Nephron (organoid): ENCODE results near the gene ZNF512B.

ENCODE experiments used
- H3K27ac Mint-ChIP-seq, 3 experiments: 2 replicates each; pipeline ENCODE4 v1.8.0; 2020; ENCODE audit warnings: mixed read lengths in 3 of 3, mild to moderate bottlenecking in 2 of 3, moderate library complexity in 1 of 3
- H3K27me3 Mint-ChIP-seq: 2 replicates; pipeline ENCODE4 v1.8.0; 2021; ENCODE audit warnings: low read depth, mild to moderate bottlenecking, moderate library complexity, mixed read lengths
- H3K36me3 Mint-ChIP-seq: 2 replicates; pipeline ENCODE4 v1.8.0; 2020; ENCODE audit warnings: low read depth, mixed read lengths
- H3K4me1 Mint-ChIP-seq: 2 replicates; pipeline ENCODE4 v1.8.0; 2020; ENCODE audit warnings: mixed read lengths
- H3K4me3 Mint-ChIP-seq, 3 experiments: 2 replicates each; pipeline ENCODE4 v1.8.0; 2020; ENCODE audit warnings: mild to moderate bottlenecking in 3 of 3, mixed read lengths in 3 of 3, moderate library complexity in 2 of 3
- H3K9me3 Mint-ChIP-seq: 2 replicates; pipeline ENCODE4 v1.8.0; 2020; ENCODE audit warnings: mixed read lengths
- CTCF ChIP-seq, 3 experiments: fragments of 200-600 bp; sonication (generic); IDR thresholded peaks; one replicate each; pipeline ENCODE4 v1.5.0; 2021; ENCODE audit warnings: antibody characterized with exemption in 3 of 3; ENCODE audit not compliant: unreplicated experiment in 3 of 3

The ZNF512B gene

GRCh38 chr20:63940071-63940471 lies 29.7 kb downstream of the ZNF512B start:
- Mint-ChIP-seq H3K4me1 (no peaks in the 10 kb centered on the region), H3K36me3 (peaks cover 30% of the 10 kb centered on the region), H3K9me3 (no peaks in the 10 kb centered on the region), H3K27me3 (no peaks in the 10 kb centered on the region), H3K27ac (no peak overlapping the region), H3K4me3 (no peak overlapping the region)
- TF ChIP-seq CTCF (IDR thresholded peaks at IDR 0.05; ENCODE audit: unreplicated experiment in 3 of 3): no peak

GRCh38 chr20:63939061-63939935 lies 30.4 kb downstream of the ZNF512B start:
- Mint-ChIP-seq H3K36me3 (peaks cover 37% of the 10 kb centered on the region), H3K4me1 (peaks cover 4% of the 10 kb centered on the region), H3K9me3 (no peaks in the 10 kb centered on the region), H3K4me3 (no peak overlapping the region), H3K27ac (no peak overlapping the region), H3K27me3 (no peaks in the 10 kb centered on the region)
- TF ChIP-seq CTCF (IDR thresholded peaks at IDR 0.05; ENCODE audit: unreplicated experiment in 3 of 3): no peak

- Mint-ChIP-seq H3K27me3 (no peaks in the 10 kb centered on the region), H3K4me1 (peaks cover 5% of the 10 kb centered on the region), H3K27ac (no peak overlapping the region), H3K4me3 (no peak overlapping the region), H3K9me3 (no peaks in the 10 kb centered on the region), H3K36me3 (peaks cover 36% of the 10 kb centered on the region)
- no peak for TF ChIP-seq CTCF (IDR thresholded peaks at IDR 0.05; ENCODE audit: unreplicated experiment in 3 of 3)
Observed at GRCh38 chr20:63937596-63937995, 32.1 kb downstream of the ZNF512B start.

GRCh38 chr20:63935447-63935846 lies 34.3 kb downstream of the ZNF512B start:
- no peaks in the 10 kb centered on the region for H3K9me3 Mint-ChIP-seq
- no peak for TF ChIP-seq CTCF (IDR thresholded peaks at IDR 0.05; ENCODE audit: unreplicated experiment in 3 of 3)

GRCh38 chr20:63934271-63935068 lies 35.3 kb downstream of the ZNF512B start:
- Mint-ChIP-seq H3K4me3 (no peak overlapping the region), H3K27ac (no peak overlapping the region), H3K36me3 (peaks cover 54% of the 10 kb centered on the region), H3K9me3 (no peaks in the 10 kb centered on the region), H3K4me1 (peaks cover 5% of the 10 kb centered on the region), H3K27me3 (no peaks in the 10 kb centered on the region)
- TF ChIP-seq CTCF (IDR thresholded peaks at IDR 0.05; ENCODE audit: unreplicated experiment in 3 of 3): peak; percentile 24 to 44 (median 33)

More at GRCh38 chr20:63935447-63935846, 34.3 kb downstream of the ZNF512B start:
- no peak overlapping the region for H3K4me3 Mint-ChIP-seq
- peaks cover 5% of the 10 kb centered on the region for H3K4me1 Mint-ChIP-seq
- no peak overlapping the region for H3K27ac Mint-ChIP-seq
- H3K36me3 Mint-ChIP-seq: peaks cover 48% of the 10 kb centered on the region
- no peaks in the 10 kb centered on the region for H3K27me3 Mint-ChIP-seq
